Lung microvascular endothelial cell (primary cell): Measurements from ENCODE around the gene CUL3. TPM values are rescaled to one million over a fixed set of nuclear protein-coding genes. Genes with fewer than 3 reads are reported as not detected.
"Not testable (repeated sequence)": the region's sequence is repeated elsewhere in the genome, so short reads cannot be mapped to it uniquely, and the experiment has no call there.

Source experiments
- DNase-seq, 2 donors: peaks; one replicate each; pipeline versions ENCODE4 v3.0.0 to v3.0.0-alpha.2; 2010; ENCODE audit warnings: low read depth in 2 of 2
- total RNA-seq: library from RNA; depleted of rRNA; stranded (reverse); fragments of >200 nt; gene quantifications from 2 replicates; pipeline ENCODE4 v1.2.1, GENCODE V29; 2014

Gene CUL3
- total RNA-seq, 1 donor from 2014 or later: 37.3 TPM

GRCh38 chr2:224583033-224583432 is 2.1 kb downstream of the CUL3 start:
- not testable (repeated sequence) for DNase-seq

DNA sequence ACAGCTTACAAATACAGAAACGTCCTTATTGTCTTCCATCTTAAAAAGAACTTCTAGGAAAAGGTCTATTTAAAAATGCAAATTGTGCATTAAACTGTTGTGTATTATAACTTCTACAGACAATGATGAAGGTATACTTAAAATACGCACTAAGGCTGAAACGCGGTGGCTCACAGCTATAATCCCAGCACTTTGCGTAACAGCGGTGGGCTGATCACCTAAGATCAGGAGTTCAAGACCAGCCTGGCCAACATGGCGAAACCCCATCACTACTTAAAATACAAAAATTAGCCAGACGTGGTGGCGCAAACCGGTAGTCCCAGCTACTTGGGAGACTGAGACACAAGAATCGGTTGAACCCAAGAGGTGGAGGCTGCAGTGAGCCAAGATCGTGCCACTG is 4.9 kb downstream of the CUL3 start:
- no peak for DNase-seq

GRCh38 chr2:224579411-224579810 is 5.8 kb downstream of the CUL3 start:
- peak; percentile 14 to 35 for DNase-seq

DNA sequence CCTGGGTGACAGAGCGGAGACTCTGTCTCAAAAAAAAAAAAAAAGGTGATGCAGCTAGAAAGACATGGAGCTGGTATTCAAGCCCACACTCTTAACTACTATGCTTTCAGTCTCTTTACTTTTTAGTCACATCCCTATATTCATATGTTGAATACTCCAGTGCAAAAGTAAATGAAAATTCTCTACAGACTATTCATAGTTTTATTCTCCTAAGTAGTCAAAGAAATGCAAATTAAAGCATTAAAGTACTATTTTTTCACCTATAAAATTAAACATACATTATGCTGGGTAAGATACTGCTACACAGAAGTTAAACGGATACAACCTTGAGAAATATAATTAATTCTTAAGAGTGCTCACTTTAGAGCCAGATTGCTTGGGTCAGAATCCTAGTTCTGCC is 7.6 kb downstream of the CUL3 start:
- no peak for DNase-seq

DNA sequence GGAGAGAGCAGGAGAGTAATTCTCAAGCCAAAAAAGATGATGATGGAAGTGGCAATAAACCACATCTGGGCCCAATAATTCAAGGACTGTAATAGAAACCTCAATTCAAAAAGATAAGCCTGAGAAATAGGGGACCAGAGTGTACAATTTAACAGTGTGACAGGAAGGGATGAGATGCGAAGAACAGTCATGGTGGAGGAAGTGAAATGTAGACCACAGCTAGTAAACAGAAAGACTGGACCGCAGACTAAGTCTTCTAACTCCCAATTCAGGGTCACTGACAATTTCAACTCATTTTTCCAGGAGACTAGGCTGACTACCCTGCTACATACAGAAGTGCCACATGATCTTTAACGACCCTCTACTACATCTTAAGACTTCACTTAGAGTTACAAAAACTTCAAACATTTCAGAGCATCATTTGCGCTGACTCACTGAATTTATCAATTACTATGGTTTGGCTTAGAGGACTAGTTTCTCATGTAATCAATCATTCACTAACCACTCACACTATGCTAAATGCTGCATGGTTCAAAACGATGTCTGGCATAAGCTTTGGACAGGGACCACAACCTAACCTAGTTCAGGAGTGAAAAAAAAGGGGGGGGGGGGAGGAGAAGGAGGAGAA is 9.0 kb downstream of the CUL3 start:
- peak in 1 of 2 donors; percentile 18 for DNase-seq

DNA sequence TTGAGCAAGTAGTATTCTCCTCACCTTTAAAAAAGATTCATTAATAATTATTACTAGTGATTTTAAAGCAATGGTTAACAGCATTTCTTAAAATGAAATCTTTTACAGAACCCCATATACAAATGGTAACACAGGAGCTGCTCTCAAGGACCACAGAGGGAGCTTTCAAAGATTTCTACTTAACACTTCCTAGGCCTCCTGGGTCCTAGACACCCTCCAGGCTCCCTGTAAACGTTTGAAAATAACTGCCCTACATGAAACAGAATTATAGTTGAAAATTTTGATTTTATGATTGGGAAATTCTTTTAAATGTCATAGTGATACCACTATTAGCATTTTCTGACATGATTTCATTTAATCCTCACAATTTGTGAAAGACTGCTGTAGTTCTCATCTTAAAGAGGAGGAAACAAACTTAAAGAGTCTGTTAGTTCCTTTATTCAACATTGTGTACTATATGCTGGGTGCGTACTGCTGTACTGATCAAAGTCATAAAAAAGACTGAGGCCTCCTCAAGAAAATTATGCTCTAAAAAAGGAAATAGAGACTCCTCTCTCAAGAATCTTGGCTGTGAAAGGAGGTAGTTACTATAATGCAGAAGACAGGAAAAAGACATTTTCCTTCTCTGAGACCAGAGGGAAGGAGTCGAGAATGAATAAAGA is 10.6 kb downstream of the CUL3 start:
- DNase-seq: no peak

GRCh38 chr2:224573724-224574123 is 11.4 kb downstream of the CUL3 start:
- DNase-seq: no peak

DNA sequence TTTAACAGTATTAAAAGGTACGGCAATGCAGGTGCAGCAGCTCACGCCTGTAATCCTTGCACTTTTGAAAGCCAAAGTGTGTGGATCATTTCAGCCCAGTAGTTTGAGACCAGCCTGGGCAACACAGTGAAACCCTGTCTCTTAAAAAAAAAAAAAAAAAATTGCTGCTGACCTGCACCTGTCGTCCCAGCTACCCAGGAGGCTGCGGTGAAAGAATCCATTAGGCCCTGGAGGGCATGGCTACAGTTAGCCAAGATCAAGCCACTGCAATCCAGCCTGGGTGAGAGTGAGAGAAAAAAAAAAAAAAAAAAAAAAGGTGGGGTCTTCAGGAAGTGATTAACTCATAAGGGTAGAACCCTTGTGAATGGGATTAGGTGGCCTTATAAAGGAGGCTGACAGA is 12.8 kb downstream of the CUL3 start:
- no peak for DNase-seq

GRCh38 chr2:224570328-224570993 is 14.7 kb downstream of the CUL3 start:
- DNase-seq: peak; percentile 14 to 34

DNA sequence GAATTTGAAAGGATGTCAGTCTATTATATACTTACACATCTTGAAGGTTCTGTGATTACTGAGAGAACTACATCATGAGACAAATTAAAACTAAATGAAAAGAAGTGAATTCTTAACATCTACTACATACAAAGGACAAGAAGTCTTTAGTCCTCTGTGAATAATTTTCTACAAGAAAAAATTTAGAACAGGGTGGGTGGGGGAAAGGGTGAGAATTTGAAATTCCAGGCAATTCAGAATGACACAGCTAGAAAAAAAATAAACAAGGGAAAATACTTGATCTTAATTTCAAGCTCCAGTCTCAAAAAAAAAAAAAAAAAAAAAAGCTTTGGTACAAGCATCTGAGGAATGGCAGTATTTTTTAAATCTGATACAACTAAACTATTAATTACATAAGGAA is 15.5 kb downstream of the CUL3 start:
- no peak for DNase-seq

DNA sequence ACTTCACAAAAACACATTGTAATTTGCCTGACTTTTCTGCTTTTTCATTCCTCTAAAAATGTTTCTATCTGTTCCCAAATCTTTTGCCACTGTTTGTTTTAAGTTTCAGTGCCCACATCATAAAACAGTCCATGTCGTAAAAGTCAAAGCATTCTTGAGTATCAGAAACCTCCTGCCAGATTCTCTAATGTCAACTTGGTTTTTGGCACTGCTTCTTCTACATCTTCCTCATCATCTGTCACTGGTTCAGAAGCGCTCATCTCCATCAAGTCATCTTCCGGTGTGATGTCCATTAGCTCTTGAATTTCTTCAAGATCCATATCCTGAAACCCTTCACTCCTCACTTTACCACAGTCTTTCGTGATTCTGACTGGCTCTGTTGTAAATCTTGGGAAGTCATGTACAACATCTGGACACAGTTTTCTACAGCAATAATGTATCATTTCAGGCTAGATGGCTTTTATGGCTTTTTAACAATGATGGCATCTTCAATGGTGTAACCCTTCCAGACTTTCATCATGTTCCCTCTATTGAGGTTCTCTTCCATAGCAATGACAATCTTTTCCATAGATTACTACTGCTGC is 19.6 kb downstream of the CUL3 start:
- no peak for DNase-seq

- DNase-seq: no peak
These were observed 21.6 kb downstream of the CUL3 start for GRCh38 chr2:224563537-224563936.

- no peak for DNase-seq
These were observed 22.3 kb downstream of the CUL3 start for GRCh38 chr2:224562831-224563230.

DNA sequence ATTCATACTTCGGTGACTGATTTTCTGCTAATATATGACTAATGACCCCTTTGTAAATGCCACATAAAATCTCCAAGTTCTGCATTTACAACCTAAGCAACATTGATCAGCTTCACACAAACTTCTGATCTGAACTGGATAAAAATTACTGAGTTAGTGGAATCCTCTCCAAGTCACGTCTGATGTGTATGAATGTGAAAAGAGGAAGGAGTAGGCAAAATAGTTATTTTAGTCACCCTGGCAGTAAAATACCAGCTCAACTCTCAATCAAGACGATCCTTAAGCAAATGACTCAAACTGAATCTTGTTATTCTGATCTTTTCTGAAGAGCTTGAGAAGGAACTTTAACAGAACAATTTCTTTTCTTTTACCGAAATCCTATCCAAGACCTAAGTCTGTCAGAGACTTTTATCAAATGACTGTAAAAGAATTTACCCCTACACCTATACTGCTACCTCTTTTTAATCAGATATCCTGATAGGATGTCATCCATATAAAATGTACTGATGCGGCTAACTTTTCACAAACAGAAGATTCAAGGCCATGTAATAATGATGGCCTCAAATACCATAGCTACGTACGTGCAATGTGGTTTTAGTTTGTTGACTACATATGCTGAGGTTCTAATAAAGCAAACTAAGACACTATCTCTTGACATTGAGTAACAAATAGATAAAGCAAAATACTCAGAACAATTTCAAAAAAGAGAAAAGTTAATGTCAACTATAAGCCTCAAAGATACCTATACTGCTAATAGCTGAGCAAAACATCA is 23.7 kb downstream of the CUL3 start:
- no peak for DNase-seq

DNA sequence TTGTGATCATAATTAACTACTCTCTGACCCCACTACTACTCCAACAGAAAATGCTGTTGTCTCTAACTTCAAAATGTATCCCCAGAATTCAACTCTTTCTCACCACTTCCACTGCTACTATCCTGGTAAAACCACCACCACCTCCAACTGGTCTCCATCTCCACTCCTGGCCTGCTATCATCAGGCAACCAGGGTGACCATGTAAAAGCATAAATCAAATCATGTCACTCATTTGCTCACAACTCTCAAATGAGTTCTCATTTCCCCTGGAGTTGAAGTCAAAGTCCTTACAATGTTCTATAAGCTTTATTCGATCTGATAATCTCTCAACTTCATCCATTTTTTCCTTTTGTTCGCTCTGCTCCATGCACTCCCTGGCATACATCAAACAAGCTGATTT is 24.6 kb downstream of the CUL3 start:
- no peak for DNase-seq

DNA sequence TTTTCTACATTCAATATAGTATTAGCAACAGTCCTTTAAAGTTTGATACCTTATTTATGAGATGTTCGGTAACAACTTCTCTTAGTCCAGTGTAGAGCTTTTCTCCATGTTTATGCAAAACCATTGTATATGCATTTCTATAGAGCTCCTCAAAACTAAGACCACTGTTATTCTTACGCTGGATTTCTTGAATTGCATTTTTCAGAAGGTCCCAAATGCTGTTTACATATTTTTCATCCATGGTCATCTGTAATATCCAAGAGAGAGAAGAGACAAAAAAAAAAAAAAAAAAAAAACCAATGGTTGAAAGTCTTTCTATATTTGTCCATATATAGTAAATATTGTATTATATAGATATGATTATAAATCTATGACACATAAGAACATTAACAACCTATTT is 27.6 kb downstream of the CUL3 start:
- no peak for DNase-seq

- no peak for DNase-seq
These were observed 28.8 kb downstream of the CUL3 start for GRCh38 chr2:224556381-224556780.

DNA sequence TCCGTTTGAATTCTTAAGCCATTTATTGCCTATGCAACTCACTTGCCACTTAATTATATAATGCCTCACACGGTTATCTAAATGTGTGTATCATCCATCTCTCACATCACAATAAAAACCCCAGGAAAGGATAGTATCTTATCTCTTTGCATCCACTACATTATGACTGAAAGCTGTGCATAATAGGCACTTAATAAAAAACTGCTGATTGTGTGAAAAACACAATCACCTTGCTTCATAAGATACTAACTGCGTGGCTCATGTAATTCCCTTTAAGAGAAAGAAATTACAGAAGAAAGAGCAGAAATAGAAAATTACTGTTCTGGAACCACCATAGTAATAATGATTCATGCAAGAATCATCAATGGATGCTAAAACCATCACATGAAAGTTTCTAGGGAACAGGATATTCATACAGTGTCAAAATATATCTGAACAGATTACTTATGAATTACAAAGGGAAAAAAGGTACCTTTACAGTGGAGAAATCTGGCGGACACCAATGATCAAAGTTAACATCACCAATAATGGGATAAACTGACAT is 29.3 kb downstream of the CUL3 start:
- no peak for DNase-seq

DNA sequence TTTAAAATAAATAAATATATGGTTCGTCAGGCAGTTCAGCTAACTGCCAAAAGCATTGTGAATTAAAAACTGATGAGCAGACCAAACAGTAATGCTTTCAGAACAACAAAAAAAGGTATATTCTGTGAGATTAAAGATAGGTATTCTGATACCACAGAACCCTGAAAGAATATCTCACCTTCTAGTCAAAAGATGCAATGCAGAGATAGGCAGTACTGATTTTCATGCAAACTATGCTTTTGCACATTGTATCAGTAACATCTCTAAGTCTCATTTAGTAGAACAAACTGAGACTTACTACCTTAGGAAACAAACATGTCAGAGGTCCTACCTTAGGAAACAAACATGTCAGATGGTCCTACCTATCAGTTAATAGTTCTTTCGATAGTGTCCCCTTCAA is 32.4 kb downstream of the CUL3 start:
- no peak for DNase-seq

DNA sequence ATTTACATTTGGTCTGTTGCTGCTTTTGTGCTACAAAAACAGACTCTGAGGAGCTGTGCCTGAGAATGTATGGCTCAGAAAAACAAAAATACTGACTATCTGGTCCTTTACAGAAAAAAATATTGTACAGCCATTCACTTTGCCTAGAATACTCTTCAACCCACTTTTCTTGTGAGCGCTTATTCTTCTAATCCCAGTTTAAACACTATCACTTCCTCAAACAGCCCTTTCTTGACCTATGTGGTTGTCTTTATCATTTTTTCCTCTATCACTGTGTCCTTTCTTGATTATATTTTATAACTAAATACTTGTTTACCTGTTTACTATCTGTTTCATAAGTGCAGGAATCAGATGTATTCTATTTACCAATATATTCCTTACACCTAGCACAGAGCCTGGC is 33.5 kb downstream of the CUL3 start:
- no peak for DNase-seq

- DNase-seq: no peak
These were observed 38.2 kb downstream of the CUL3 start for GRCh38 chr2:224546926-224547325.
